Keratinocyte (primary cell): ENCODE results near the gene ARPC5. TPM values are rescaled to one million over a fixed set of nuclear protein-coding genes. Genes with fewer than 3 reads are reported as not detected.

ENCODE experiments used
- DNase-seq: peaks from one replicate; pipeline ENCODE4 v3.0.0-alpha.2; 2011; ENCODE audit warnings: low read depth, missing footprints, low spot score
- FAIRE-seq: peaks from 2 replicates; lab custom pipeline; 2011; peaks lifted over from hg19 to GRCh38; lab: Jason Lieb, UNC
- H2AFZ ChIP-seq: 2 replicates; pipeline ENCODE4 v1.6.0; 2012; ENCODE audit warnings: low read length, control low read depth, inconsistent platforms; ENCODE audit not compliant: control insufficient read depth
- H3K27ac ChIP-seq: 2 replicates; pipeline ENCODE4 v1.5.1; 2011; ENCODE audit warnings: low read length; ENCODE audit not compliant: control insufficient read depth, insufficient read depth
- H3K27me3 ChIP-seq: 3 replicates; pipeline ENCODE4 v1.6.0; 2011; ENCODE audit warnings: low read length; ENCODE audit not compliant: control insufficient read depth, insufficient read depth; ENCODE audit errors: extremely low read depth
- H3K36me3 ChIP-seq, 2 experiments: 2 replicates in 1 of 2; 3 replicates in 1 of 2; pipeline ENCODE4 v1.5.1; 2011; ENCODE audit warnings: low read length in 2 of 2, mild to moderate bottlenecking in 1 of 2; ENCODE audit not compliant: control insufficient read depth in 2 of 2, insufficient read depth in 2 of 2; ENCODE audit errors: extremely low read depth in 1 of 2
- H3K4me1 ChIP-seq: 3 replicates; pipeline ENCODE4 v1.5.1; 2011; ENCODE audit warnings: low read length; ENCODE audit not compliant: control insufficient read depth, insufficient read depth; ENCODE audit errors: extremely low read depth
- H3K4me2 ChIP-seq: 3 replicates; pipeline ENCODE4 v1.6.0; 2011; ENCODE audit warnings: low read depth, low read length; ENCODE audit not compliant: control insufficient read depth, insufficient read depth; ENCODE audit errors: extremely low read depth
- H3K4me3 ChIP-seq, 3 experiments: fragments of 200-600 bp in 1 of 3; sonication (generic) in 1 of 3; 2 replicates in 2 of 3; 3 replicates in 1 of 3; pipeline ENCODE4 v1.5.1; 2011 to 2016; ENCODE audit warnings: low read length in 3 of 3, mild to moderate bottlenecking in 3 of 3, control low read depth in 2 of 3, inconsistent platforms in 1 of 3, low read depth in 1 of 3, mixed read lengths in 1 of 3, mixed run types in 1 of 3, moderate library complexity in 1 of 3; ENCODE audit not compliant: control insufficient read depth in 2 of 3, insufficient read depth in 2 of 3; ENCODE audit errors: extremely low read depth in 1 of 3
- H3K79me2 ChIP-seq: 2 replicates; pipeline ENCODE4 v1.6.0; 2012; ENCODE audit warnings: low read length; ENCODE audit not compliant: control insufficient read depth, insufficient read depth
- H3K9ac ChIP-seq: 3 replicates; pipeline ENCODE4 v1.6.0; 2011; ENCODE audit warnings: low read length; ENCODE audit not compliant: control insufficient read depth, insufficient read depth; ENCODE audit errors: extremely low read depth
- H3K9me1 ChIP-seq: 3 replicates; pipeline ENCODE4 v1.6.0; 2011; ENCODE audit warnings: low read length; ENCODE audit not compliant: control insufficient read depth, insufficient read depth; ENCODE audit errors: extremely low read depth
- H3K9me3 ChIP-seq: 2 replicates; pipeline ENCODE4 v1.5.1; 2012; ENCODE audit warnings: low read depth, low read length; ENCODE audit not compliant: control insufficient read depth
- H4K20me1 ChIP-seq: 3 replicates; pipeline ENCODE4 v1.6.0; 2011; ENCODE audit warnings: low read length; ENCODE audit not compliant: control insufficient read depth, insufficient read depth; ENCODE audit errors: extremely low read depth
- CTCF ChIP-seq, 3 experiments: IDR thresholded peaks in 1 of 3; conservative IDR thresholded peaks in 1 of 3; optimal IDR thresholded peaks in 1 of 3; 2 replicates in 2 of 3; 3 replicates in 1 of 3; pipeline versions ENCODE3 to v1.5.1; 2011; ENCODE audit warnings: low read length in 3 of 3, mild to moderate bottlenecking in 3 of 3, moderate library complexity in 2 of 3, control low read depth in 1 of 3, inconsistent platforms in 1 of 3; ENCODE audit not compliant: insufficient read depth in 2 of 3; ENCODE audit errors: extremely low read depth in 1 of 3
- EZH2 ChIP-seq: IDR thresholded peaks from one replicate; pipeline ENCODE4 v1.6.1; 2012; ENCODE audit warnings: inconsistent platforms, mild to moderate bottlenecking, low read length, moderate library complexity
- dilution Hi-C: fragments of 300-500 bp; cut with MboI; formaldehyde crosslinking; loops from one replicate; pipeline ENCODE4 v1.7.0; 2020; ENCODE audit warnings: low sequenced_read_pairs; ENCODE audit not compliant: extremely low pct_ligation_motif_present
- polyA plus RNA-seq, 5 experiments: library from polyadenylated mRNA; depleted of rRNA in 3 of 5; stranded (reverse) in 3 of 5; stranded (forward) in 1 of 5; unstranded in 1 of 5; fragments of >200 nt; gene quantifications; 1 replicate in 1 of 5; 2 replicates in 3 of 5; 3 replicates in 1 of 5; pipeline versions ENCODE4 v1.2.1 to v1.2.3, GENCODE V29; 2011 to 2012; ENCODE audit warnings: missing spikeins in 2 of 5, low read depth in 1 of 5, low replicate concordance in 1 of 5

The ARPC5 gene
- polyA plus RNA-seq, 1 donor (not counting 4 experiments of a cell fraction or from before 2014, with no cell fraction given) = 255 TPM

- no peak overlapping the region for H2AFZ ChIP-seq
- H3K9me3 ChIP-seq = no peaks in the 10 kb centered on the region
- H3K27me3 ChIP-seq = no peaks in the 10 kb centered on the region
- H3K4me2 ChIP-seq = no peak overlapping the region
- no peaks in the 10 kb centered on the region for H3K9me1 ChIP-seq
- FAIRE-seq (no peak), DNase-seq (no peak)
- H3K4me1 ChIP-seq = peaks cover 9% of the 10 kb centered on the region
- dilution Hi-C loops = no loop called here
- peaks cover under 1% of the 10 kb centered on the region for H3K79me2 ChIP-seq
- no peaks in the 10 kb centered on the region for H4K20me1 ChIP-seq
- TF ChIP-seq EZH2 (no peak), CTCF (optimal IDR thresholded peaks at IDR 0.05 in 1 of 3, IDR thresholded peaks at IDR 0.05 in 1 of 3, conservative IDR thresholded peaks at IDR 0.05 in 1 of 3; ENCODE audit: extremely low read depth in 1 of 3, insufficient read depth in 2 of 3, low read length in 3 of 3) (no peak)
- H3K36me3 ChIP-seq = no peaks in the 10 kb centered on the region
- H3K27ac ChIP-seq = no peak overlapping the region
- H3K4me3 ChIP-seq = no peak overlapping the region
- no peak overlapping the region for H3K9ac ChIP-seq
Measured at GRCh38 chr1:183640193-183640592, 4.6 kb upstream of the ARPC5 start.

- Histone ChIP-seq H4K20me1 (no peaks in the 10 kb centered on the region), H2AFZ (no peak overlapping the region), H3K4me1 (peaks cover 9% of the 10 kb centered on the region), H3K36me3 (no peaks in the 10 kb centered on the region), H3K4me2 (no peak overlapping the region), H3K79me2 (peaks cover 14% of the 10 kb centered on the region), H3K27ac (no peak overlapping the region), H3K9me1 (no peaks in the 10 kb centered on the region), H3K9me3 (no peaks in the 10 kb centered on the region), H3K27me3 (no peaks in the 10 kb centered on the region), H3K9ac (no peak overlapping the region), H3K4me3 (no peak overlapping the region)
- no peak for DNase-seq
- dilution Hi-C loops = no loop called here
- no peak for FAIRE-seq
- TF ChIP-seq CTCF (optimal IDR thresholded peaks at IDR 0.05 in 1 of 3, IDR thresholded peaks at IDR 0.05 in 1 of 3, conservative IDR thresholded peaks at IDR 0.05 in 1 of 3; ENCODE audit: extremely low read depth in 1 of 3, insufficient read depth in 2 of 3, low read length in 3 of 3) = no peak
- TF ChIP-seq EZH2 = no peak
Measured at GRCh38 chr1:183638649-183639387, 3.2 kb upstream of the ARPC5 start.
